HG02678 (cell line): ENCODE results near the gene DGKQ.

Experiments
- ATAC-seq: cut with Tn5 transposase; IDR thresholded peaks from one replicate; pipeline ENCODE4 v1.9.1; 2021; ENCODE audit warnings: mild to moderate bottlenecking, moderate library complexity; ENCODE audit not compliant: unreplicated experiment

DGKQ gene

GRCh38 chr4:996997-997374 lies 23.6 kb upstream of the DGKQ start:
- ATAC-seq, result no peak

- no peak for ATAC-seq
Observed at GRCh38 chr4:996030-996996, 22.9 kb upstream of the DGKQ start.

DNA sequence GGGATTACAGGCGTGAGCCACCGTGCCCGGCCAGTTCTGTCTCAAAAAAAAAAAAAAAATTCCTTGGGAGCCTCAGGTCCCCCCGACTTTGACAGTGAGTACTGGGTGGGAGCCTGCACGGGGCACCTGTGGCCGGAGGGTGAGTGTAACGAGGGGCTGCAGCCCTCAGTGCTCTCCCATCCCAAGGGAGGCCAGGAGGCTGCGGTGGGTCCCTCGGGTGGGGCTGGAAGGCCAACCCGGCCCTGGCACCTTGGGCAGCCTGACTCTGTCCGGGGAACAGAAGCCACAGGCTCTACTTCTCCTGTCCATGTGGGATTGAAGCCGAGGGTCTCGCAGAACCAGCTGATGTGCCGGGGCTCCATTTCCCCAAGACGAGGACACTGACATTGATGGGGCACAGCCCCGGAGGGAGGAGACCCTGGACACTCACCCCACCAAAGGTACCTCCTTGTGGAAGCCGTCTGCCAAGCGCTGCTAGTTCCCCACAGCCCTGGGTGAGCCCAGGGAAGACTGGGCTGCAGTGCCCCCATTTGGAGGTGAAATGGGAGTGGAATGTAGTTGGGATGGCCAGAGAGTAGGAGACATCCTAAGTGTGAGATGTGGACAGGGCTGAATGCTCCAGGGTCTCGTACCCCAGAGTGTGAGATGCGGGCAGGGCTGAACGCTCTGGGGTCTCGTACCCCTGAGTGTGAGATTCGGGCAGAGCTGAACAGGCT lies 22.1 kb upstream of the DGKQ start:
- ATAC-seq, result no peak

DNA sequence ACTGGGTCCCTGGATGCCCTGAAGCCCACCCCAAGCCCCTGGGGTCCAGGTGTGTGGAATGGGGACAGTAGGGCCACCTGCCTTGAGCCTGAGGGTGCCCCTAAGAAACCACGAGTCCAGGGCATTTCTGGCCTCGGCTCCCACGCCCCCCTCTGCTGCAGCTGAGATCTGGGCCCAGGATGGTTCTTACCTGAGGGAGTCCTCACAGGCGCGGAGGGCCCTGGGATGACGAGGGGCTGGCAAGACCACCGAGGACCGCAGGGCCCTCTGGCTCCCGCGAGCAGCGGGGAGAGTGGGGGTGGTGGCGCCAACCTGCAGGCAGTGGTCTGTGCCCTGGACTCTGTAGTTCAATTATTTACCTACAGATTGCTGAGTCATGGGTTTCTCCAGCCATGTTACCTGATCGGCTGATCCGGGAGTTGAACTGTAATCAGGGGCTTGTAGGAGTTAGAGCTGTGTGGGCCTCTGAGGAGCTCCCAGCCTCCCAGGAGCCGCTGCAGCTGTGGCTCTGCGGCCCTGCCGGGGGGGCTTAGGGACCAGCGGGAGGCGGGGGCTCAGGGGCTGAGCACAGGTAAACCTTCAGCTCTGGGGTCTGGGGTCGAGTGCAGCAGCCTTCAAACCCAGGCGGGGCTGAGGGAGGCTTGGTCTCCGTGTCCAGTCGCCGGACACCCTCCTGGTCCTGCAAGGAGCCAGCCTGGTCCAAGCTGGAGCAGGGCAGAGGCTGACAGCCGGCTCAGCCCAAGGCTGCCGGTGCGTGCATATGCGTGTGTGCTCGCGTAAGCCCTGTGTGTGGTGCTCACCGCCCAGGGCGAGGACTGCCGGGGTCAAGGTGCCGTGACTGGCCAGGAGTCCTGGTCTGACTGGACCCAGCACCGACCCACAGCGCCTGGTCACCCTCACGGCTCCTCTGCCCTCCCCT lies 20.0 kb upstream of the DGKQ start, which contains the start of gene SLC26A1:
Gene SLC26A1 (minus strand): TSS at position 294 of the 919 bp plus-strand sequence. CDS start 1,701 bp downstream, outside the sequence.
- ATAC-seq, result no peak

- ATAC-seq, result no peak
Observed at GRCh38 chr4:992297-993110, 19.1 kb upstream of the DGKQ start.

- no peak for ATAC-seq
Observed at GRCh38 chr4:991451-992296, 18.3 kb upstream of the DGKQ start.

DNA sequence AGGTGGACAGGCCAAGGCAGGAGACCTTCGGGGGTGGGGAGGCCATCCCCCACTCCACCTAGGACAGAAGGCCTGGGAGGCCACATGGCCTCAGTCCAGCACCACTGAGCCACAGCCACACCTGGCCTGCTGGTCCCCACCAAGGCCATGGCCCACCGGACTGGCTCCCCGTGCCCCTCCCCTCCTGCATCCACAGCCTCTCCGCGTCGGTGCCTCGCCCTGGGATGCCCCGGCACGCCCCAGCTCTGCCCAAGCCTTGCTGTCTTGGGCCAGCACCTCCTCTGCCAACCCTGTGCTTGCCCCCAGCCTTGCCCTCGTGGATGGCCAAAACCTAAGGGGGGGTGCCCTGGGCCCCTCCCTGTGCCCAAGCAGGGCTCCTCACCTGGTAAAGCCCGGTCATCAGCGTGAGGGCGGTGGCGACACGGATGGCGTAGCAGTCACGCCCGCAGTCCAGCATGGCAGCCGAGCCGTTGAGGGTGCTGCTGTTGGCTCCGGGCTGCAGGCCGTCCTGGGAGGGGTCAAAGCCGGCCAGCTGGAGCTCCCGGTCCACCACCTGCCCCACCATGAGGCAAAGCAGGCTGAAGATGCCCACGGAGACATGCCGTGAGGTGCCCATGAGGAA lies 17.5 kb upstream of the DGKQ start:
- no peak for ATAC-seq

DNA sequence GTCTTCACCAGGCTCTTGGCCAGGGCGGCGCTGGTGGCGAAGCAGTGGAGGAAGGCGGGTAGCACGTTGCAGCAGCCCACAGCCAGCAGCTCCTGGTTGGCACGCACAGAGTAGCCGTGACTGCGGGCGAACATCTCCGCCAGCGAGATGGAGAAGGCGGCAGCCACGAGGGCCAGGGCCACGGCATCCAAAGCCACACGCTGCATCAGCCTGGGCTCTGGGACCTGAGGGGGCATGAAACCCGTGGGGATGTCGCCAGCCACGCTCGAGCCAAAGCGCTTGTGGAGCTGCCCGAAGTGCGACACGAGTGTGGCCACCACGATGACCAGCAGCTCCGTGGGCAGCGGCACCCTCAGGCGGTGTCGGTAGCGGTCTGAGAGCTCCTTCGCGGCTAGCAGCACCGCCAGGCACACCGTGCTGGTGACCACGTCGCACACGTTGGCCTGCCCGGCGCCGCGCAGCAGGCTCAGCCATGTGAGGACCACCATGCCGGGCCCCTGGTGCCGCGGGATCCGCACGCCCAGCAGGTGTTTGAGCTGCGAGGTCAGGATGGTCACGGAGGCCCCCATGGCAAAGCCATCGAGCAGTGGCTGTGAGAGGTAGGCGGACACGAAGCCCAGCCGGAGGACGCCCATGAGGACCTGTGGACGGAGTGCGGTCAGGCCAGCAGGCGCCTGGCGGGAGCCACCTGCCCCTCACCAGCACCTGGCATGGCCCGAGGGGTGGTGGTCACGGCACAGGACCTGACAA lies 16.5 kb upstream of the DGKQ start:
- ATAC-seq, result no peak

GRCh38 chr4:988726-989721 lies 15.7 kb upstream of the DGKQ start:
- no peak for ATAC-seq

DNA sequence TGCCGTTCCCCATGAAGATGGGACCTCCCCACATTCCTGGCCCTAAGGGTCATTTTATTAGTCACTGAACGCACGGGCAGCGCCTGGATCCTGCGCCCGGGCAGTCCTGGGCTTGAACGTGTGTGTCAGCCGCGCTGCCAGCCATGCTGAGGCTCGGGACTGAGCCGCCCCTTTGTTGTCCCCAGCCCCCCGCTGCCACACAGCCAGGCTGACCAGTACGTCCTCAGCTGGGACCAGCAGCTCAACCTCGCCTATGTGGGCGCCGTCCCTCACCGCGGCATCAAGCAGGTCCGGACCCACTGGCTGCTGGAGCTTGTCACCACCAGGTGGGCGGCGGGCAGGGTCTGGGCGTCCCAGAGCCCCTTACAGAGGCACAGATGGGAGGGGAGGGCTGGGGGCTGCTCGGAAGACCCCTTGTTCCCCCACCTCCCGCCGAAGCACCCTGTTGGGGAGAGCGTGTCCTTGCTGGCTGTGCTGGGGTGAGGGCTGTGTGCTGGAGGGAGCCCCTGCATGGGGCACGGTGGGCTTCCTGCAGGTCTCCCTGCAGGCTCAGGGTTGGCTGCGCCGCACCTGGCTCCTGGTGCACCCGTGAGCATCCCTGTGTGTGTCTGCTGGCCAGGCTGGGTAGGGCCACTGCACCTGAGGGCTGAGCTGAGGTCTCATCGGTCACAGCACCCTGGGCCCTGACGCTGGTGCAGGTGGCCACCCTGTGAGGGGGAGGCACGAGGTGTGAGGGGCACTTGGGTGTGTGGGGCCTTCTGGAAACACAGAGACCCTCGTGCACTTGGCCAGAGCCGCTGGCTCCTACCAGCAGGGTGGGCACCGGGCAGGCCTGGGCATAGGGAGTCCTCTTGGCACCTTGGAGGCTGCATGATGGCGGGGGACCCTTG lies 14.5 kb upstream of the DGKQ start:
- no peak for ATAC-seq

GRCh38 chr4:986879-987623 lies 13.7 kb upstream of the DGKQ start, which contains the start of gene IDUA:
Gene IDUA (plus strand): TSS chr4:987044. CDS start chr4:987085, 41 bp downstream.
- peak; percentile 81 for ATAC-seq

GRCh38 chr4:986428-986878 lies 13.1 kb upstream of the DGKQ start:
- peak; percentile 19 for ATAC-seq

GRCh38 chr4:985123-985830 lies 11.9 kb upstream of the DGKQ start:
- no peak for ATAC-seq

GRCh38 chr4:984336-985054 lies 11.1 kb upstream of the DGKQ start:
- ATAC-seq, result no peak
